ENCODE measurements around the gene PLTP.

PLTP gene

DNA sequence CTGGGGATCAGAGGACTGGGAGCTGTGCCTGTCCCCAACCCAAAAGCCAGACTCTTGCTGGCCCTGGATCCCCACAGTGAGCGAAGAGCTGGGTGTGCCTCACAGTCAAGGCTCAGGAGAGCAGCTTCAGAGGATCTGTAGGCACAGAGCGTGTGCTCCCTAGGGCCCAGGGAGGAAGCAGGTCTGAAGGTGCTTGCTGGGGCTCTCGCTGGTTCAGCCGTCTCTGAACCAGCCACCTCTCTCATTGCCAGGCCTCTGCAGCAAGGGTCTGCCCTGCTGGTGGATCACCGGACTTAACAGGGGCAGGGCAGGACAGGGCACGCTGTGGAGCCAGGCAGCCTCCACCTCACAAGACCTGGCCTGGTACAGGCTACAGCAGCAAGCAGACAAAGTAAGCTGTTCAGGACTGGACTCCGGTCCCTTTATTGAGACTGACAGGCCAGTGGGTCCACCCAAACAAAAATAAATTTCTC lies 36.3 kb upstream of the PLTP start:
- Mint-ChIP-seq H3K4me3 (no peak overlapping the region), H3K27ac (peak overlapping the region; percentile 81), H3K27me3 (no peaks in the 10 kb centered on the region), H3K4me1 (peaks cover 17 to 18% of the 10 kb centered on the region in 2 donors), H3K36me3 (peaks cover 53% of the 10 kb centered on the region in 2 donors), H3K9me3 (no peaks in the 10 kb centered on the region)
- DNase-seq (no peak), ATAC-seq (replicated peaks) (peak; percentile 11 to 12)

DNA sequence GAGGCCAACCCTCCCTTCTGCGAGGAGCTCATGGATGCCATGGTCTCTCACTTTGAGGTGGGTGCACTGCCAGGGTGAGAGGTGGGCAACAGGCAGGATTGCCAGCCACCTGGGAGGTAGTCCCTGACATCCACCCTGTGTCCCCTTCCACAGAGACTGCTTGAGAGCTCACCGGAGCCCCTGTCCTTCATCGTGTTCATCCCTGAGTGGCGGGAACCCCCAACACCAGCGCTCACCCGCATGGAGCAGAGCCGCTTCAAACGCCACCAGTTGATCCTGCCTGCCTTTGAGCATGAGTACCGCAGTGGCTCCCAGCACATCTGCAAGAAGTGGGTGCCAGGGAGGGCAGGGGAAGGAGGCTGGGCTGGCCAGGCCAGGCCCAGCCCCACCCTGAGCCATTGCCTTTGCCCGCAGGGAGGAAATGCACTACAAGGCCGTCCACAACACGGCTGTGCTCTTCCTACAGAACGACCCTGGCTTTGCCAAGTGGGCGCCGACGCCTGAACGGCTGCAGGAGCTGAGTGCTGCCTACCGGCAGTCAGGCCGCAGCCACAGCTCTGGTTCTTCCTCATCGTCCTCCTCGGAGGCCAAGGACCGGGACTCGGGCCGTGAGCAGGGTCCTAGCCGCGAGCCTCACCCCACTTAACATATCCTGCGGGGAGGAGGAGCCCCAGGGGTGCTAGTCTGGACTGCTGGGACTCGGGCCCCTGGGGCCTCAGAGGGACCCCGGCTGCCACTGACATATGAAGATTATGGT lies 35.3 kb upstream of the PLTP start:
- Mint-ChIP-seq H3K27me3 (no peaks in the 10 kb centered on the region), H3K27ac (peak overlapping the region; percentile 81), H3K36me3 (peaks cover 52 to 56% of the 10 kb centered on the region in 2 donors), H3K9me3 (no peaks in the 10 kb centered on the region), H3K4me1 (peaks cover 17 to 18% of the 10 kb centered on the region in 2 donors), H3K4me3 (no peak overlapping the region)
- no peak for ATAC-seq (replicated peaks)
- no peak for DNase-seq

DNA sequence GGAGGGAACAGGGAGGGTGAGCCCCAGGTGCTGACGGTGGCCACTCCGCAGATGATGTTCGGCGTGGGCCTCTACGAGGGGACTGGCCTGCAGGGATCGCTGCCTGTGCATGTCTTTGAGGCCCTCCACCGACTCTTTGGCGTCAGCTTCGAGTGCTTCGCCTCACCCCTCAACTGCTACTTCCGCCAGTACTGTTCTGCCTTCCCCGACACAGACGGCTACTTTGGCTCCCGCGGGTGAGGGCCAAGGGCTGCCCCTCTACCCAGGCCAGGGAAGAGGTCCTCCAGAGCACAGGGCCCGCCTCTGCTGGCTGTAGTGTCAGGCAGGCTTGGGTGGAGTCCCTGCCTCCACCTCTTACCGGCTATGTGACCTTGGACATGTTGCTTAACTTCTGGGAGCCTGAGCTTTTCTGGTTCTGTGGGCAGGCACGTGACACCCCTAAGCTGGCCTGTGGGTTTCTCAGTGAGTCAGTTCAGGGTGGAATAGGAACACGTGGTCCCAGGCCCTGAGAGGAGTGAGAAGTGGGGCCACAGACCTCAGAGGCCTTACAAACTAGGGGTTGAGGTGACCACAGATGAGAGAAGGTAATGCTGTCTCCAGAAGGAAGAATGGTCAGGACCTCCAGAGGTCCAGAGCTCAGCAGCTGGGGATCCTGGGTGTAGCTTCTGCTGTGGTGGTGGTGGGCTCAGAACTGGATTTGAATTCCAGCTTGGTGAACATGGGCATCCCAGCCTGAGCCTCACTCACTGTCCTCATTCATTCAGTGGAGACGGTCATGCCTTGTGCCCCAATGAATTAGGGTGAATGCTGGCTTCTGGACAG lies 34.4 kb upstream of the PLTP start:
- ATAC-seq (replicated peaks) (peak; percentile 13 to 25), DNase-seq (no peak)
- Mint-ChIP-seq H3K36me3 (peaks cover 46 to 49% of the 10 kb centered on the region in 2 donors), H3K4me3 (no peak overlapping the region), H3K4me1 (peaks cover 16 to 18% of the 10 kb centered on the region in 2 donors), H3K27ac (peak overlapping the region; percentile 75), H3K27me3 (no peaks in the 10 kb centered on the region), H3K9me3 (no peaks in the 10 kb centered on the region)

GRCh38 chr20:45945678-45946148 lies 33.8 kb upstream of the PLTP start:
- Mint-ChIP-seq H3K36me3 (peaks cover 46 to 49% of the 10 kb centered on the region in 2 donors), H3K27me3 (no peaks in the 10 kb centered on the region), H3K9me3 (no peaks in the 10 kb centered on the region), H3K27ac (peak overlapping the region; percentile 88), H3K4me1 (peaks cover 16 to 18% of the 10 kb centered on the region in 2 donors), H3K4me3 (no peak overlapping the region)
- DNase-seq, result no peak
- no peak for ATAC-seq (replicated peaks)

- Mint-ChIP-seq H3K27ac (peak overlapping the region; percentile 88), H3K9me3 (no peaks in the 10 kb centered on the region), H3K27me3 (no peaks in the 10 kb centered on the region), H3K4me3 (no peak overlapping the region), H3K4me1 (peaks cover 16 to 18% of the 10 kb centered on the region in 2 donors), H3K36me3 (peaks cover 46 to 50% of the 10 kb centered on the region in 2 donors)
- DNase-seq (no peak), ATAC-seq (replicated peaks) (no peak)
These were observed 33.2 kb upstream of the PLTP start for GRCh38 chr20:45944965-45945677.

DNA sequence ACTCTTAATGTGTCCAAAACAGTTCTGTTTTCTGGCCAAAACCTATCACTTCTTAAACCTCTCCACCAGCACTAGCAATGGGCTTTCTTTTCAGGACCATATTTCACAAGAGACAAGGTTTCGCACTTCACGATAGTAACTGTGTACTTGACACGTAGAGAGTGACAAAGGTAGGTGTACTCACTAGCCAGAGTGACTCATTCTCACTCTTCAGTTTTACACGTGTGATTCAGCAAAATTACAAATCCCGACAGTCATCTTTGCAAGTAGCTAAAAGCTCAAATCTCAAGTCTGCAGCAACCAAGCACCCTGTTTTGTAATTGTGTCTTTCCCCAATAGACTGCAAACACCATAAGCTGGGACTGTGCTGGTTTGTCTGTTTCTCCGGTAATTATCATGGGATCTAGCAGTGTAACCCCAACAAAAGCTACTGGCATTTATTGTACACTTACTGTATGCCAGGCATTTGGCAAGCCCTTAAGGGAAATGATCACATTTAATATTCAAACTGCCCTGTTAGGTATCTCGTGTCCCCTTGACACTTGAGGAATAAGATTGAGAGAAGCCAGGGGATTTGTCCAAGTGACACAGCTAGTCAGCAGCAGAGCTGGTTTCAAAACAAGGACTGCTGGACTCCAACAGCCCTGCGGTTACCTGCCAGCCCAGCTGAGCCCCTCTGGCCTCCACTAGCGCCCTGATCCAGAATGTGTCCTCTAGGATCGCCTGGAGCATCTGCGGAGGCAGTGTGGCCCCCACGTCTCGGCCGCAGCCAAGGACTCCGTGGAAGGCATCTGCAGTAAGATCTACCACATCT lies 32.4 kb upstream of the PLTP start:
- H3K4me3 Mint-ChIP-seq, result no peak overlapping the region
- ATAC-seq (replicated peaks) (no peak), DNase-seq (no peak)
- peaks cover 17 to 18% of the 10 kb centered on the region in 2 donors for H3K4me1 Mint-ChIP-seq
- peaks cover 47 to 48% of the 10 kb centered on the region in 2 donors for H3K36me3 Mint-ChIP-seq
- H3K27ac Mint-ChIP-seq, result peak overlapping the region; percentile 56
- H3K27me3 Mint-ChIP-seq, result no peaks in the 10 kb centered on the region
- no peaks in the 10 kb centered on the region for H3K9me3 Mint-ChIP-seq

DNA sequence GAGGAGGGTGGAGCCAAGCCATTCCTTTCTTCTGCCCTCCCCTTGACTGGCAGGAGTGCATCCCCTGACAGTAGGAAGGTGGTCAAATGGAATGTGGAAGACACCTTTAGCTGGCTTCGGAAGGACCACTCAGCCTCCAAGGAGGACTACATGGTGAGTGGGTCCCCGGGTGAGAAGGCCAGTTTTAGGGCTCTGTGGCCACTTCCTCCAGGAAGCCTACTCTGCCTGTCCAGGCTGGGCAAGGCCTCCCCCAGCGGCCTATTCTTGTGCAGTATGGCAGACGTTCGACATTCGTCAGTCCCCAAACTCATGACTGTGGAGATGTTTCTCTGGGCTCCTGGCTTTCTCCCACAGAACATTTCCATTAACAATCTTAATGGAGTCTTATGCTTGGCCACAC lies 31.7 kb upstream of the PLTP start:
- Mint-ChIP-seq H3K27ac (no peak overlapping the region), H3K4me1 (peaks cover 12 to 16% of the 10 kb centered on the region in 2 donors), H3K4me3 (no peak overlapping the region), H3K36me3 (peaks cover 43 to 48% of the 10 kb centered on the region in 2 donors), H3K9me3 (no peaks in the 10 kb centered on the region), H3K27me3 (no peaks in the 10 kb centered on the region)
- DNase-seq (no peak), ATAC-seq (replicated peaks) (no peak)

GRCh38 chr20:45940469-45940868 lies 28.5 kb upstream of the PLTP start:
- Mint-ChIP-seq H3K4me3 (no peak overlapping the region), H3K9me3 (no peaks in the 10 kb centered on the region), H3K27me3 (no peaks in the 10 kb centered on the region), H3K27ac (no peak overlapping the region), H3K4me1 (peaks cover 17 to 27% of the 10 kb centered on the region in 2 donors), H3K36me3 (peaks cover 37 to 40% of the 10 kb centered on the region in 2 donors)
- DNase-seq (no peak), ATAC-seq (replicated peaks) (no peak)

GRCh38 chr20:45940053-45940452 lies 28.1 kb upstream of the PLTP start:
- H3K27ac Mint-ChIP-seq, result no peak overlapping the region
- H3K4me3 Mint-ChIP-seq, result no peak overlapping the region
- H3K4me1 Mint-ChIP-seq, result peaks cover 17 to 28% of the 10 kb centered on the region in 2 donors
- peaks cover 37 to 41% of the 10 kb centered on the region in 2 donors for H3K36me3 Mint-ChIP-seq
- ATAC-seq (replicated peaks) (no peak), DNase-seq (no peak)
- no peaks in the 10 kb centered on the region for H3K27me3 Mint-ChIP-seq
- no peaks in the 10 kb centered on the region for H3K9me3 Mint-ChIP-seq

DNA sequence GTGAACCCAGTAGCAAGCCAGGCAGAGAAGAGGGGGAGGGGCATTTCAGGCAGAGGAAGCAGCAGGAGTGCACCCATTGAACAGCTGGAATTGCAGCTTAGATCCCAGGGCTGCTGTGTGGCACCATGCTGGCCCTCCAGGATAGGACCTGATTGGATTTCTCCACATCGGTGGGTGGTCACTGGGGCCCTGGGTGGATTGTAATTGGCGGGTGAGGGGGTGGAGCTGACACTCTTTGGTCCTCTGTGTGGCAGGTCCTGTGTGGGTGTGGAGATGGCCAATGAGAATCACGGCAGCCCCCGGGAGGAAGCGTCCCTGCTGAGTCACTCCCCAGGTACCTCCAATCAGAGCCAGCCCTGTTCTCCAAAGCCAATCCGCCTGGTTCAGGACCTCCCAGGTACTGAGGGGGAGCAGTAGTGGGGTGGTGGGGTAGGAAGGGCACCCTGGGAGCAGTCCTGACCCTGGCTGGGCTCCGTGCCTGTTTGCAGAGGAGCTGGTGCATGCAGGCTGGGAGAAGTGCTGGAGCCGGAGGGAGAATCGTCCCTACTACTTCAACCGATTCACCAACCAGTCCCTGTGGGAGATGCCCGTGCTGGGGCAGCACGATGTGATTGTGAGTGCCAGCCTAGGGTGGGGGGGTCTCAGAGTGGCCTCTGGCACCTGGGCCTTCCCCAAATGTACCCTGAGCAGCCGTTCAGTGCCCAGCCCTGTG lies 26.9 kb upstream of the PLTP start:
- ATAC-seq (replicated peaks) (no peak), DNase-seq (no peak)
- no peak overlapping the region for H3K27ac Mint-ChIP-seq
- no peak overlapping the region for H3K4me3 Mint-ChIP-seq
- peaks cover 29 to 30% of the 10 kb centered on the region in 2 donors for H3K36me3 Mint-ChIP-seq
- H3K4me1 Mint-ChIP-seq, result peaks cover 12 to 28% of the 10 kb centered on the region in 2 donors
- no peaks in the 10 kb centered on the region for H3K27me3 Mint-ChIP-seq
- H3K9me3 Mint-ChIP-seq, result no peaks in the 10 kb centered on the region

DNA sequence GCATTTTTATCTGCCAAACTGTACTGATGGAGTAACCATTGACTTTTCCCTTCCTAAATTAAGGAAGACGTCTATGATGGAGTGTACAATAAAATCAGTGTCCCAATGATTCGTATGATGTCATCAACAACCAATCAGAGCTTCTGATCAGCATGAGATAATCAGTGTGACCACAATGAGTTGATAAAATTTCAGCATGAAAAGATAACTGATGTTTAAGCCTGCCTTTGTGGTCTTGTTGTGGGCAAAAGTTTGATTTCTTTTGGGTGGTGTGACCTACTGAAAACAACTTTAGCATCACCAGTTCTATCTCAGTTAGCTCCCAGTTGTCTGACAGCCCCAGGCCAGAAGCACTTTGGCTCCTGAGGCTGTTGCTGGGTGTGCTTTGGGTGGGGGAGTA lies 25.8 kb upstream of the PLTP start:
- no peak for DNase-seq
- no peaks in the 10 kb centered on the region for H3K27me3 Mint-ChIP-seq
- H3K4me3 Mint-ChIP-seq, result no peak overlapping the region

GRCh38 chr20:45935416-45936046 lies 23.6 kb upstream of the PLTP start:
- Mint-ChIP-seq H3K4me1 (peaks cover 12 to 34% of the 10 kb centered on the region in 2 donors), H3K36me3 (peaks cover 22 to 27% of the 10 kb centered on the region in 2 donors), H3K27ac (peak overlapping the region; percentile 94), H3K9me3 (no peaks in the 10 kb centered on the region), H3K4me3 (peak overlapping the region; percentile 91 to 95), H3K27me3 (no peaks in the 10 kb centered on the region)
- DNase-seq (no peak), ATAC-seq (replicated peaks) (no peak)

More for the DNA sequence above, 25.8 kb upstream of the PLTP start:
- Mint-ChIP-seq H3K4me1 (peaks cover 12 to 34% of the 10 kb centered on the region in 2 donors), H3K27ac (peak overlapping the region; percentile 62), H3K9me3 (no peaks in the 10 kb centered on the region), H3K36me3 (peaks cover 22 to 27% of the 10 kb centered on the region in 2 donors)
- ATAC-seq (replicated peaks), result no peak
